Activated CD8-positive, alpha-beta memory T cell treated with anti-CD3 and anti-CD28 coated beads, Interleukin-2, amount 50 U/mL, for 4 hours (primary cell): ENCODE data around the gene ZNF70.
A peak's percentile ranks its signal among the peaks of the same experiment; 100 is the strongest.

Experiments
- DNase-seq: peaks from one replicate; pipeline ENCODE4 v3.0.0-alpha.2; 2020

ZNF70 gene

DNA sequence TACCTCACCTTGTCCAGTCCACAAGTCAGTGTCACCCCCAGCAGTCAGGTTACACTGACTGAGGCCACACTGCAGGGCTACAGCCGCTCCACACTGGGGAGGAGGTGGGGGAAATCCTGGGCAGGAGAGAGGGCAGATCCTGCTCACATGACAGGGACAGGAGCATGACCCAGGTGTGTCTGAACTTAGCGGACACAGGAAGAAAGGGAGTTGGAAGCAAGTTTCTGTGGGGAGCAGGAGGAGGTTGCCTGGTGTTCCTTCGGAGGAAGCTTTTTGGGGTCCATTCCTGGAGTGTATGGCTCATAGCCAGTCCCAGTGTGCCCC lies 27.6 kb upstream of the ZNF70 start:
- no peak for DNase-seq

DNA sequence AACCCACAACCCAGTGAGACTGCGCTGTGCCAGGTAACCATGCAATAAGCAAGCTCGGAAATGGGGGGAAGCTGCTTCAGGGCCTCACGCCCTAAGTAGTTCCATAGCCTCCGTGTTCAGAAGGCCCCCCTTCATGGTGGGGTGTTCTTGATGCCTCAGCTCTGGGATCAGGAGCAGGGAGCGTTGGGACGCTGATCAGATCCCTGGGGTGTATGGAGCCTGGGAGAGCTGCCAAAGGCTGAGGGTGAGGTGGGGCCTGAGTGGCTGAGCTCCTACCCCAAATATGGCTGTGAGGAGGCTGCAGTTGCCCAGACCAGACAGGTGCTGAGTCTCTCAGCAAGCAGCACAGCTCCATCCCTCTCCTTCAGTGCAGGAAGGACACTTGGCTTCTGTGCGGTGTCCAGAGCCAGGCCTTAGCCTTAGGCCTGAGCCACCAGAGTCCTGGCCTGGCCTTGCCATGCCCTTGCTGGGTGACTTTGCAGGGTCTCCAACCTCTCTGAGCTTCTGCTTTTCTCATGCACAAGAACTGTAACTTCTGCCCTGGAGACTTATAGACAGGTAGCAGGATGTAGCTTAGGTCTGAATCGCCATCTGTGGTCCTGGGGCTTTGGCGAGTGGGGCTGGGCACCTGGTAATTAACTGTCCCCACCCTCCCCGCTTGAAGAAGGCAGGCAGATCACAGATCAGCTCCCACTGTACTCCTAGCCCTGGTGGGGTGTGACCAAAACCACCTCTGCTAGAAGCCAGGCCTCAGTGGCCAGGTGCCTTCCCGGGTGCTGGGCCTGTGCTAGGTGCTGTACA lies 27.1 kb upstream of the ZNF70 start:
- no peak for DNase-seq

DNA sequence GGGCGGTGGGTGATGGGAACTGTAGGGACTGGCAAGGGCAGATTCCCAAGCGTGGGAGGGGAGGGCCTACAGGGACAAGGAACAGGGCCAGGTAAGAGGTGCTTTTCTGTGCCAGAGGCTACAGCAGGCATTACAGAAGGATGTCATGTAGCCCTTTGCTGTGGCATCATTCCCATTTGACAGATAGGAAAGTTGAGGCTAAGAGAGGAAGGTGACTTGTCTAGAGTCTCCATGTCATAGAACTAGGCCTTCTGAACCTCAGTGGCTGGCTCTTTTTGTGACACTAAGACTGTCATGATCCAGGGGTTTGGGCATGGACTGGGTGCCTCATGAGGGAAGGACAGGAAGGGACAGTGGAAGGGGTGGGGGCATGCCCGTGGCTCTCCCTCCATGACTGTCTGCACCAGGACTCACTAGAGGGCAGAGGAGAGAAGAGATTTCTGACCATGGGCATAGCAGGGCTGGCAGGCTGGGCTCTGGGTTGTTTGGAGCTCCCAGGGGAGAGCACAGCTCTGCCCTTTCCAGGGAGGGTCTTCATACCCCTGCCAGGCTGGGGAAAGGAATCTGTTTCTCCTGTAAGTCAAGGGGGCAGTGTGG lies 25.0 kb upstream of the ZNF70 start:
- DNase-seq, result no peak

DNA sequence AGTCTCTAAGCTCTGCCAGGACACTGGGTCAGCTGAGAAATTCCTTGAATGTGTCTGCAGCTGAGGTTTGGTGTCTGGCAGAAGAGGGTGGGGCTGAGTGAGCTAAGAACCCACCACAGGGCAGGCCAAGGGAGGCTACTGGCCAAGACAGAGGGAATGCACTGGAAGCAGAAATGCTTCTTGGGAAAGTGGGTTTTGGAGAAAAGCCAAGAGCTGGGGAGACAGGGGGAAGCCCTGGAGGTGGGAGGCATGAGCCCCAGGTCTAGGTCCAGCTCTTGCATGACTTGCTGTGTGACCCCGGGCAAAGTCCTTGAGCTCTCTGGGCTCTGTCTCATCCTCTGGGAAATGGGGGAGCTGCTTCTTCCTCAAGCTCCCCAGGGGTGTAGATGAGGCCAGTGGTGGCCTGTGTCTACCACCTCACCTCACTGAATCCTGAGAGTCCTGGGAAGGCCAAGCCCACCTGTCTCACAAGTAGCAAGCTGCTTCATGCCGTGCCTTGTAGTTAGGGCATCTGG lies 24.1 kb upstream of the ZNF70 start:
- DNase-seq, result no peak

DNA sequence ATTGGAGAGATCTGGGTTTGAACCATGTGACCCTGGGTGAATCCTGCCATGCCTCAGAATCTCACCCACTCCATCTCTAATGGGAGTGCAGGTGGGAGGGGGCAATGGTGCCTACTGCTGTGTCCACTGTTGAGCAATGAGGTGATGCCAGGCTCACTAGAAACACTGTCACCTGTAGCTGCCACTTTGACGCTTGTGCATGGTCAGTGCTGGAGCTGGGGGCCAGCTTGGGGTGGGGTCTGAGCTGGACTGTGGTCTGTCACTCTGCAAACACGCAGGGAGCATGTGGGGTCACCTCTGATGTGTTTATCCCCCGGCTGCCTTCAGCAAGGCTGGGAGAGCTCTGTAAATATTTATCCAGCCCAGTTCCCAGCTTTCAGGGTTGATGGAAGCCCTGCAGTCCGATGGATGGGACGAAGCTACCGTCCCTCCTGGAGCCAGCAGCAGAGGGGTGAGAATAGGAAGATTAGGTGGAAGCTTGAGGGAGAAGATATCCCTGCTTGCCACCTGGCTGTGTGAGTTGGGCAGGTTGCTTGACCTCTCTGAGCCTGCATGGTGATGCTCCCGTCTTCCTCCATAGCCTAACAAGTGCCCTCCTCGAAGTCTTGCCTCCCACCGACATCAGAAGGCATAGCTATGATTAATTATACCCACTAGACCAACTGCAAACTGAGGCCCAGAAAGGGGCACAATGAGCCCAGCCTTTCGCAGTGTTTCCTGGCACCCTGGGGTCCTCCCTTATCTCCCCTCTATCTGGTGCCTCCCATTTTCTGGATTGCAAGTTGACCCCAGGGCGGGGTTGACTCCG lies 23.4 kb upstream of the ZNF70 start:
- no peak for DNase-seq

DNA sequence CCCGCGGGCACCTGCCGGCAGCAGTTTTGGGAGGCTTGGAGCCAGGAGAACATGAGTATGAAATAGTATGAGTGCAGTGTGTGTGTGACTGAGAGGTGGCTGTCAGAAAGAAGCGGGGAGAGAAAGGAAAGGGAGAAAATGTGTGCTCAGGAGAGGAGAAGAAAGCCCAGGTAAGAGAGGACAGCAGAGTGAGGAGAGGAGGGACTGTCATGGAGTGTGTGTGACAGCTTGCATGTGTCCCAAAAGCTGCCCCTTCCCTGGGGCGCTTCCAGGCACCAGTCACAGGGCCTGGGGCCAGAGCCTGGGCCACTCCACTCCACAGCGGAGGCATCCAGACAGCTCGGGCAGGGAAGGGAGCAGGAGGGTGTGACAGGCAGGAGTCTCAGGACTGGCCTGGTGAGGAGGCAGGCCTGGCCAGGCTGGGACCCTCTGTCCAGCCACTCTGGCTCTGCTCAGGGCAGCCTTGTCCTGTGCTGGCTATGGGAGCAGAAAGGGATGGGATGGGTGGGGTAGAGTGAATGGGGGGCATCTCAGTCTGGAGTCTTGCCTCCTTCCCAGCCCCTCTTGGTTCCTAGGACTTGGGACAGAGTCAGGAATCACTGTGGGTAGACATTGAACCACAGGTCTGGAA lies 22.7 kb upstream of the ZNF70 start:
- no peak for DNase-seq

DNA sequence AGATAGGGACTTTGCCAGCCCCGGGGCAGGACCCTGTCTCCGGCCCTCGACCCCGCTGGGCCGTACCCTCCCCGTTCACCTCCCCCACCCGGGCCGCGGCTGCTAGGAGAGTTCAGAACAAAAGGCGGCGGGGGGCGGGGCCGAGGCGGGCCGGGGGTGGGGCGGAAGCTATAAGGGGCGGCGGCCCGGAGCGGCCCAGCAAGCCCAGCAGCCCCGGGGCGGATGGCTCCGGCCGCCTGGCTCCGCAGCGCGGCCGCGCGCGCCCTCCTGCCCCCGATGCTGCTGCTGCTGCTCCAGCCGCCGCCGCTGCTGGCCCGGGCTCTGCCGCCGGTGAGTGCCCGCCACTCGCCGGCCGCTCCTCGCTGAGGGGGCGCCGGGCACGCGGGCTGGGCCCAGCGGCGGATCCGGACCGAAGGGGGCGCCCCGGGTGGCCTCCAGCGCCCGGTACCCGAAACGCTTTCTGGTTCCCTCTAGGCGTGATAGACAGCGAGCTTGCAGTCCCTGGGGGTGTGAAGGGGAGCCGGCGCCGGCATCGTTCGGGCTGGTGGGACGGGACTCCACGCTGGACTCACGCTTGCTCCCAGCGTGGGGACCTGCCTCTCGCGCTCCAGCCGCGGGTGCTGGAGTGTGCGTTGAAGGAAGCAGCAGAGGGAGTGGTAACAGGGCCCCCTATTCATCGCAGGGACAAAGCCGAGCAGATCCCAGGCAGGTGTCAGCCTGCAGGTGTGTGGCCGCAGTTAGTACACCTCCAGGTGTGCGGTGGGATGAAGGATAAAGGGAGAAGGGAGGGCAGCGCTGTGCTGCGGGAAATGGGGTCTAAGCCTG lies 21.9 kb upstream of the ZNF70 start, which contains the start of gene MMP11:
Gene MMP11, plus strand, starts transcription at position 201 of the 825 bp plus-strand sequence. Its CDS starts 22 bp downstream, at position 223.
- DNase-seq, result peak; percentile 59

DNA sequence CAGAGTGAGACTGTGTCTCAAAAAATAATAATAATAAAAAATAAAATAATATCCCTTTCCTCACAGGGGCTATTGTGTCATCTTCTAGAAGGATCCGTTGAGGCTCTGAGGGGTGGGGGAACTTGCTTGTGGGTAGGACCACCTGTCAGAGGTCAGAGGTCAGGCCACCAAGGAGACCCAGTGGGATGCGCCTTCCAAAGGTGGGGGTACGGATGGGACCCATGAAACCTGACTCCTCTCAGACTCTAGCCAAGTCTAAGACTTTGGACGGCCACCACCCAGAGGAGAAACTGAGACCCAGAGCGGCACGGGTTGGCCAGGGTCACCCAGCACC lies 21.4 kb upstream of the ZNF70 start:
- no peak for DNase-seq

DNA sequence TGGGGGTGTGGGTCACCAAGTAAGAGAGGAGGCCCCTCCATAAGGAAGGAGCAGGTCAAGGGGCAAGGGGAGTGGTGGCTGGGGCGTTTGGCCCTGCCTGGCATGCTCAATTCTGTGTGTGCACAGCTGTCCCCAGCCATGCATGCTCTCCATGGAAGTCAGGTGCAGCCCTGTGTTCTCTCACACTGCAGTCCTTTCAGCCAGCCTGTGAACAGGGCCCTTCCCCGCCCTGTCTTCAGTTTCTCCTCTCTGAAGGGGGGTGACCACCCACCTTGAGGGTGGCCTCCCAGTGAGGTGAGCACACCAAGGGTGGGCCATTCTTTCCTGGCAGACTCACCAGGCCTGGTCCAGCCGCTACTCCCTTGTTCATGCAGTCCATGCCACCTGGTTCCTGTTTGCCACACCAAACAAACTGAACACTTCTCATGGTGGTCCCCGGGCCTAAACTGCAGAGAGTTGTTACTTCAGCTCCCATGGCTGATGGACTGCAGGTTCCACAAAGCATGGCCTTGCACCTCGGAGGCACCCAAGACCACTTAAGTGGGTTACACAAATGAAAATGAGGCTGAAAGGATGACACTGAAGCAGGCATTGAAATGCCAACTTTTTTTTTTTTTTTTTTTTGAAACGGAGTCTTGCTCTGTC lies 18.5 kb upstream of the ZNF70 start:
- no peak for DNase-seq

DNA sequence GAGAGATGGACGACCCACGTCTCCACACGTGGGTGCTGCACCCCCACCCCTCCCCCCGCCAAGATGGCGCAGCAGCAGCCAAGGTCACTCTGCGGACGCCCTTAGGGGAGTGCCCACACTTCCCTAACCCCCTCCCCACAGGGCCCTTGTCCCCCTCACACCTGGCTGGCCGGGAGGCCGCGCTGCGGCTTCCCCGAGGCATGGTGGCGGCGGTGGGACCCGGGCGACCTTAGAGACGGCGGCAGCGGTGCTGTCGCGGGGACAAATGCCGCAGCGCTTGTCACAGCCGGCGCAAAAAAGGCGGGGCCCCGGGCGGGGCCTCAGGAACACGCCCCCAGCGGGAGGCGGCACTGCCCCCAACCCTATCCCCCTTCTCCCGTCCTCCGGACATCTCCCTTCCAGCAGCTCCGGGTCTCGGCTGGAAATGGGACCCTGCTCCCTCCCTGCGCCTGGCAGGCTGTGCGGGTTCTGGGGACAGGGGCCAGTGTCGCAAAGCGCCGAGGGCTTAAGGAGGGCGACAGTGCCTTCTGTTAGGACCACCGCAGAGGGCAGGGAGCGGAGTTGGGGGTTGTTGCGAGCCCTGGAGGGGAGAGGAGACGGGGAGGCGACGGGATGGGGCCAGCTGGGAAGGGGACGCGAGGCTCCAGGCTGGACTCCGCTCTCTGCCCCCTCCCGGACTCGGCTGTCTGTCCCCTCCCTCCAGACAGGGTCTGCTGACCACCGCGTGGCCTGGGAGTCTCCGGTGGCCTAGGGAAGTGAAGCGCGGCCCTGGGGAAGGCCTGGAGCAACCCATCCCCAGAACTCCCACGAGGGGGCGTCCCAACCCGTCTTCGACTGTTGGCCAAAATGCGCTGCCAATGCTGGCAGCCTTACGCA lies 17.0 kb upstream of the ZNF70 start, which contains the start of gene CHCHD10:
Gene CHCHD10, minus strand, starts transcription at position 300 of the 876 bp plus-strand sequence. Its CDS starts 98 bp downstream, at position 202.
- DNase-seq, result peak; percentile 77

DNA sequence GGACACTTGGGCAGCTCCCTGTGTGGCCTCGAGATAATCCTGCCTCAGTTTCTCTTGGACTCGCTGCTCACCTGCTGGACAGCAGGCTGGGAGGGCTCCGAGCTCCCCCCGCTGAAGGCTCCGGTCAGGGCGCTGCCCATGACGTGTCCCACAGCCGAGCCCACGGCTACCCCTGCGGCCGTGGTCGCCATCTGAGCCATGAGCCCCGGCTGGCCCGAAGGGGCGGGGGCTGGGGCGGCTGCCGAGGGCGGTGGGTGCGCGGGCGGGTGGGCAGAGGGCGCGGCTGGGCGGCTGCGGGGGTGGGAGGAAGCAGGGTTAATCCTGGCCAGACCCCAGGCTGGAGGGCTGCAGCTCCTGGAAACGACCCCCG lies 16.4 kb upstream of the ZNF70 start:
- DNase-seq, result no peak

DNA sequence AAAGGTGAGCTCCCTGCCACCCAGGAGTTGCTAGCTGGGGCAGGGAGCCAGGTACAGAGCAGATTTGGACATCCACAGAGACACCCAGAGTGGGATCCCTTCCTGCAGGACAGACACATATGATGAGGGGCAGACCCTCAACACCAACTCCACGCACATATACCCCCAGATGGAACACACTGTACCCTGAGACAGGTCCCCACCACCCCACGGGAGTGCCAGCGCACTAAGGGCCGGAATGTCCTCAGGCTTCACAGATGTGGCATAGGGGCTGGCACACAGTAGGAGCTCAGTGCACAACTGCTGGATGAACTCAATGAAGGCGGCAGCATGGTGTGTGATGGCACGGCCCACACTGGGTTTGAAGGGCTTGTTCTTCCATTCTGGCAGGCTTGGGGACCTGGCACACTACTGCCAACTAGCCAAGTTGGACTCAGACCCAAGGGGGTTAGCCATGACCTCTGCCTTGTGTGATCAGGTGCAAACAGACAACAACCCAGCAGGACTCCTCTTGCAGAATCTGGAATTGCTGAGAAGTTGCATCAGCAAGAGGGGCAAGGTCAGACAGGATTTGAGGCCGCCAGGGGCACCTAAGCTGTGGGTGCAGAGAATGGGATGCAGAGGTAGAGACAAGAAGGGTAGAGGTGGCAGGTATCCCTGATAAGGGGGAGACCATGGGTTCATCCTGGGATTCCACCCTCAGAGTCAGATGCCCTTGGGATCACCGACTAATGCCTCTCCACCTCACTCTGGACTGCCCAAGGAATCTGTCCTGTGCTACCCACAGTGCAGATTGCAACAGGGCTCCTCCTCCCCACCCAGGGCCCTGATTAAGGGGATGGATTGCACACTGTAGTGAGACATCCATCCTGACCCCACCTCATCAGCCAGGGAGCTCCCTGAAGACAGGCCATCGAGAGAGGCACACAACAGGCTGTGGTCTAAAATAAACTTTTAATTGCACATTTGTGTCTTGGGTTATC lies 14.3 kb upstream of the ZNF70 start:
- DNase-seq, result no peak

DNA sequence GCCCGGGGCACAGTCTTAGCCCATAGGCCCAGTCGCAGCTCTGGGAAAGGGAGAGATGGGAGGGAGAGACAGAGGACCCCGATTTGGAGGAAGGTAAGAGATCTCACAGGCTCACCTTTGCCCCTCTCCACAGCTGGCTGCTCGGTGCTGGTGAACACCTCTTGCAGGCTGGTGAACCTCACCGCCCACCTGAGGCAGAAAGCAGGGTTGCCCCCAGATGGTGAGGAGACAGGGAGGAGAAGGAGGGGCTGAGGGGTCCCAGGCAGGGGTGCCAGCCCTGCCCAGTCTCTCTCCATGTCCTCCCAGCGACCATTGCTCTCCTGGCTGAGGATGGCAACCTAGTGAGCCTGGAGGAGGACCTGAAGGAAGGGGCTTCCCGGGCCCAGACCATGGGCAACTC lies 13.0 kb upstream of the ZNF70 start:
- no peak for DNase-seq

DNA sequence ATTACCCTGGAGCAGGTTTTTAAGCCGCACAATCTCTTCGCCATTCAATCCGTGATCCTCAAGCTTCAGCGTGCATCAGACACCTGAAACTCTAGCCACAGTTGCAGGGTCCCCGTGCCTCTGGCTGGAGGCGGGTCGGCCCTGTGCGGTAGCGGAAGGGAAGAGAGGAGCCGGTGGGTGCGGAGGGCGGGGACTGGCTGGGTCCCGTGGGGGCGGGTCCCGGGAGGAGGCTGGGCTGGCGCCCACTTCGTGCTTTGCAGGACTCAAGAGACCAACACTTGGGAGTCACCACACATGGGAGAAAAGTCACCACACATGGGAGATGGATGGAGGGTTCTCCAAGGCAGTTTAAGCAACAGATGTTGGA lies 12.7 kb upstream of the ZNF70 start:
- peak; percentile 63 for DNase-seq

DNA sequence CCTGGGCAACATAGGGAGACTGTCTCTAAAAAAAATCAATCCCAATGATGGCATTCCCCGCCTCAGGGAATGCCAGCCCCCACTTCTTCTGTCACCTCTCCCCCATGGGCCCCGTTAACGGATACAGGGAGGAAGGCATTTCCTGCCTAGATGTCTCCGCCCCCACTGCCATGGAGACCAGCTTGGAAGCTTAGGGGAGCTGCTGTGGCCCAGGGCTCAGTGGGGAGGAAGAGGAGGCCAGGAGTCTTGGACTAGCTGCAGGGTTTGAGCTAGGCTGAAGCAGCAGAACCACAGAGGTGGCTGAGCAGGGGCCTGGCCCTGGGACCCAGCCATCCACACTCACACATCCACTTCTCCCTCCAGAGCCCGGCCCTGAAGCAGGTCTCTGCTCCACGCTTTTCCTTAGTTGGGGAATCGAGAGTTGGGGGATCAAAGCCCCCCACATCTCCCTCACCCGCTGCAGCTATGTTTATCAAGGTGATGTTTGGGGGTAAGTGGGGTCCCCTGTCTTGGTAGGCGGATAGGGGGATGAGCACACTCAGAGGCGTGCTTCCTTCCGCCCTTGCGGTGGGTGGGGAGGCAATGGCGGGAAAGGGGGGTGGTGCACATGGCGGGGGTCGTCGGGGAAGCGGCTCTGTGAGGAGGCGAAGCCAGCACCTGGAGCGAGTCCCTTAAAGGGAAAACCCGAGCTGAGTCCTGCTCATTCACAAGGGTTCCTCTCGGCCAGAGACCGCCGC lies 12.1 kb upstream of the ZNF70 start, which contains the start of gene C22orf15:
Gene C22orf15, plus strand, starts transcription at position 149 of the 737 bp plus-strand sequence. Its CDS starts 317 bp downstream, at position 466.
- no peak for DNase-seq

DNA sequence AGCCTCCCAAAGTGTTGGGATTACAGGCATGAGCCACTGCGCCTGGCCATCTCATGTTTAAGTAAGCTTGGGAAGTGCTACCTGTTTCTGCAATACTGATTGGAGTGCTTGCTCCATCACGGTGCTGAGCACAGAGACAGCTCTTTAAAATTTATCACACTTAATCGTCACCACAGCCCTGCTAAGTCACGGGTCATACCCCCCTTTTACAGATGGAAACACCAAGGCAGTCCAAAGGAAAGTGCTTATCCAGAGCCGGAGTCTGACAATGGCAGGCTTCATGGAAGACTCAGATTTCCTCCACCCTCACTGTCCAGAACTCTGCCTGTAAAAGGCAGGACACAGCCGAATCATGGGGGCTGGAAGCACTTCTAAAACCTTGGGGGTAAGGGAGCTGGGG lies 9.1 kb upstream of the ZNF70 start:
- no peak for DNase-seq

DNA sequence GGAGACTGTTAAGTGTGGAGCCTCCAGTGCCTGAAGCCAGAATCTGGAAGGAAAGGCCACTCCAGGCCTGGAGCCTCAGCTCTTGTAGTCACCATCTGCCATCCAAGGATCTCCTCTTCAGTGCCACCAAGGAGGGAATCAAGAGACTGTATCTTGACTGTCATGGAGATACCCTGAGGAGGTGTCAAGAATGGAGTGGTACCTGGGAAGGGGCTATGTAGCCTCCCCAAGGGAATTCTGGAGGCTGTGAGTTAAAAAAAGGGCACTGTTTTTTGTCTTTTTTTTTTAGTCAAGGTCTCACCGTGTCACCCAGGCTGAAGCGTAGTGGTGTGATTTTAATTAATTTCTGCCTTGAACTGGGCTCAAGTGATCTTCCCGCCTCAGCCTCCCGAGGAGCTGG lies 8.7 kb upstream of the ZNF70 start:
- DNase-seq, result no peak

DNA sequence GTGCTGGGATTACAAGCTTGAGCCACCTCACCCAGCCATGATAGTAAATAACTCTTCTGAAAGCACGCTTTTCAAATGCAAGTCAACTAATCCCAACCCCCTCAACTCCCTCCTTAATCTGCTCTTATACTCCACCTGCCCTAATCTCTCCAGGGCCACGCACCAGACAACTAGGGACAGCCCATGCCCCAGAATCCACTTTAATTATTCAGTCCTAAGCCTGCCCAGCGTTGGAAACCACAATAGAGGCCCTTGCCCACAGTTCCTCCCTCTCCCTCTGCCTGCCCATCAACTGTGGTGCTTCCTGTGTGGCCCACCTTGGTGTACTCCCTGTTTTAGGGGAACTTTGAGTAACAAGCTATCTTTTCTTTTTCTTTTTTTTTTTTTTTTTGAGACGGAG lies 6.0 kb upstream of the ZNF70 start:
- no peak for DNase-seq

DNA sequence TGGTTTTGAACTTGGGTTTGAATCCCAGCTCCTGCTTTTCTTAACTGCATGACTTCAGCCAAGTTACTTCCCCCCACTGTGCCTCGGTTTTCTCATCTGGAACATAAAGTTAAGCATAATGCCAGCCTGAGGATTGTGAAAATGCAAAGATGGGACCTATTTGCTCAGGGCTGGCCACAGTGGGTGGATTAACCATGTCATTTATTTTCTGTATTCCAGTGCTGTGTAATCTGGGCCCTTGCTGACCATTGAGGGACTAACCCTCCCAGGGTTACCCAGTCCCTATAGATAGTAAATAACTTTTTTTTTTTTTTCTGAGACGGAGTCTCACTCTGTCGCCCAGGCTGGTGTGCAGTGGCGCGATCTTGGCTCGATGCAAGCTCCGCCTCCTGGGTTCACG lies 4.8 kb upstream of the ZNF70 start:
- DNase-seq, result no peak
